ENCODE data around the gene NPHS2. TPM values are rescaled to one million over a fixed set of nuclear protein-coding genes. Genes with fewer than 3 reads are reported as not detected.

Gene NPHS2
- total and polyA plus RNA-seq, 8 donors: 0.55 TPM; not detected in 7

GRCh38 chr1:179550746-179551682 lies 24.7 kb downstream of the NPHS2 start:
- 61 to 67% (median 62%) methylated on average over 9 of the region's 9 CpGs for WGBS, 5 donors
- intact Hi-C loops (cut with DNase I; ENCODE audit: low total_unique reads): no loop called here

GRCh38 chr1:179549368-179549700 lies 26.4 kb downstream of the NPHS2 start:
- peaks cover 0 to 11% (median 2%) of the 10 kb centered on the region in 4 donors for H3K4me1 ChIP-seq
- intact Hi-C loops (cut with DNase I; ENCODE audit: low total_unique reads): no loop called here
- H3K36me3 ChIP-seq: no peaks in the 10 kb centered on the region
- TF ChIP-seq CTCF (IDR thresholded peaks at IDR 0.05): no peak
- no peak for TF ChIP-seq EP300 (IDR thresholded peaks at IDR 0.05)
- TF ChIP-seq POLR2A (IDR thresholded peaks at IDR 0.05): no peak
- no peak for TF ChIP-seq POLR2AphosphoS5 (IDR thresholded peaks at IDR 0.05)
- DNase-seq: no peak
- no peak overlapping the region for H3K27ac ChIP-seq
- H3K9me3 ChIP-seq: no peaks in the 10 kb centered on the region
- no peaks in the 10 kb centered on the region for H3K27me3 ChIP-seq
- WGBS, 5 donors: 31 to 59% (median 48%) methylated on average over 2 of the region's 2 CpGs
- no peak overlapping the region for H3K4me3 ChIP-seq

More at GRCh38 chr1:179550746-179551682, 24.7 kb downstream of the NPHS2 start:
- Histone ChIP-seq H3K4me3 (no peak overlapping the region), H3K36me3 (no peaks in the 10 kb centered on the region), H3K27me3 (no peaks in the 10 kb centered on the region), H3K27ac (no peak overlapping the region), H3K9me3 (no peaks in the 10 kb centered on the region), H3K4me1 (peaks cover 0 to 11% (median 2%) of the 10 kb centered on the region in 4 donors)
- DNase-seq: no peak
- TF ChIP-seq POLR2A (IDR thresholded peaks at IDR 0.05): no peak
- no peak for TF ChIP-seq CTCF (IDR thresholded peaks at IDR 0.05)
- TF ChIP-seq EP300 (IDR thresholded peaks at IDR 0.05): no peak
- no peak for TF ChIP-seq POLR2AphosphoS5 (IDR thresholded peaks at IDR 0.05)

- H3K4me3 ChIP-seq: no peak overlapping the region
- intact Hi-C loops (cut with DNase I; ENCODE audit: low total_unique reads): no loop called here
- 48 to 83% (median 60%) methylated on average over 2 to 3 of the region's 3 CpGs for WGBS, 5 donors
- no peak overlapping the region for H3K27ac ChIP-seq
- no peaks in the 10 kb centered on the region for H3K27me3 ChIP-seq
- peaks cover 0 to 11% (median 2%) of the 10 kb centered on the region in 4 donors for H3K4me1 ChIP-seq
- H3K36me3 ChIP-seq: no peaks in the 10 kb centered on the region
- H3K9me3 ChIP-seq: no peaks in the 10 kb centered on the region
- TF ChIP-seq CTCF (IDR thresholded peaks at IDR 0.05) (no peak), EP300 (IDR thresholded peaks at IDR 0.05) (no peak), POLR2AphosphoS5 (IDR thresholded peaks at IDR 0.05) (no peak), POLR2A (IDR thresholded peaks at IDR 0.05) (no peak)
- DNase-seq: no peak
Measured at GRCh38 chr1:179548666-179549367, 26.9 kb downstream of the NPHS2 start.

GRCh38 chr1:179547021-179547535 lies 28.7 kb downstream of the NPHS2 start:
- no peak for DNase-seq
- Histone ChIP-seq H3K27me3 (no peaks in the 10 kb centered on the region), H3K27ac (no peak overlapping the region), H3K4me3 (no peak overlapping the region), H3K9me3 (no peaks in the 10 kb centered on the region), H3K36me3 (no peaks in the 10 kb centered on the region), H3K4me1 (peaks cover 0 to 11% (median 2%) of the 10 kb centered on the region in 4 donors)
- intact Hi-C loops (cut with DNase I; ENCODE audit: low total_unique reads): no loop called here
- 70 to 82% (median 77%) methylated on average over 2 of the region's 2 CpGs for WGBS, 5 donors
- TF ChIP-seq CTCF (IDR thresholded peaks at IDR 0.05) (no peak), POLR2A (IDR thresholded peaks at IDR 0.05) (no peak), EP300 (IDR thresholded peaks at IDR 0.05) (no peak), POLR2AphosphoS5 (IDR thresholded peaks at IDR 0.05) (no peak)

Measured in stomach (tissue), 9 donors.